GM19025 (cell line): Measurements from ENCODE around the gene STX11.

Experiments
- ATAC-seq: cut with Tn5 transposase; IDR thresholded peaks from one replicate; pipeline ENCODE4 v1.9.1; 2021; ENCODE audit warnings: mild to moderate bottlenecking, low read depth, moderate library complexity; ENCODE audit not compliant: unreplicated experiment

STX11 gene

GRCh38 chr6:144140867-144141266 lies 9.4 kb upstream of the STX11 start:
- ATAC-seq = peak; percentile 78

DNA sequence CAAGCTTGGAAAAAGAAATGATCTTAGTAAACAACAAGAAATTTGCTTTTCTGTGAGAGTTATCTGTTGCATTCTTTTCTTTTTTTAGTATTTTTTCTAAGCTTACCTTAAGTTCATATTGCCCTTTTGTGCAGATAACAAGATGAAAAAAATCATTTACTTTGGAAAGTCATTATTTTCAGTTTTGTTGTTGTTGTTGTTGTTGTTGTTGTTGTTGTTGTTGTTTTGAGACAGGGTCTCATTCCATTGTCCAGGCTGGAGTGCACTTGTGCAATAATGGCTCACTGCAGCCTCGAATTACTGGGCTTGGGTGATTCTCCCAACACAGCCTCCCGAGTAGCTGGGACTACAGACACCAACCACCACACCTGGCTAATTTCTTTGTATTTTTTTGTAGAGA lies 8.8 kb upstream of the STX11 start:
- no peak for ATAC-seq

DNA sequence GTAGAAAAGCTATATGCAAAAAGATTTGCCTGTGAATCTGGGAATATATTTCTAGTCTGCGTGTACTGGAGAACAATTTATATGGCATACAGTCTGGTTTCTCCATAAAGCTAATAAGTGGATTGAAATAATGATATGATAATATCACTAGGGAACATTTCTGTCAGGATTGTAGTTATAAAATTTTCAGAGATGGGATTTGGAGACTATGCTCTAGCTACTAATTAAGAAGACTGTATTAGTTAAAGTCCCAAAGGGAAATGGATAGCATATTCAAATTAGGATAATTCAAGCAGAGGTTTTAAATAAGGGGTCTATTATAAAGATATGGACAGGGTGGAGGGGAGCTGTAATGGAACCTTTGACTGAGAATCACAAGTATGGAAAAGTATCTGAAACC lies 7.2 kb upstream of the STX11 start:
- no peak for ATAC-seq

GRCh38 chr6:144143878-144144277 lies 6.4 kb upstream of the STX11 start:
- no peak for ATAC-seq

DNA sequence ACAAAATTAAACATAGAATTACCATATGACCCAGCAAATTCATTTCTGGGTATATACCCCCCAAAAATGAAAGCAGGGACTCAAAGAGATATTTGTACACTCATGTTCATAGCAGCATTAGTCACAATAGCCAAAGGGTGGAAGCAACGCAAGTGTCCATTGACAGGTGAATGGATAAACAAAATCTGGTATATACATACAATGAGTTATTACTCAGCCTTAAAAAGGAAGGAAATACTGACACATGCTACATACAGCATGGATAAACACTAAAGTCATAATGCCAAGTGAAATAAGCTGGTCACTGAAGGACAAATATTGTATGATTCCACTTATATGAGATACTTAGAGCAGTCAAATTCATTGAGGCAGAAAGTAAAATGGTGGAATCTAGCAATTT lies 5.3 kb upstream of the STX11 start:
- ATAC-seq = no peak

DNA sequence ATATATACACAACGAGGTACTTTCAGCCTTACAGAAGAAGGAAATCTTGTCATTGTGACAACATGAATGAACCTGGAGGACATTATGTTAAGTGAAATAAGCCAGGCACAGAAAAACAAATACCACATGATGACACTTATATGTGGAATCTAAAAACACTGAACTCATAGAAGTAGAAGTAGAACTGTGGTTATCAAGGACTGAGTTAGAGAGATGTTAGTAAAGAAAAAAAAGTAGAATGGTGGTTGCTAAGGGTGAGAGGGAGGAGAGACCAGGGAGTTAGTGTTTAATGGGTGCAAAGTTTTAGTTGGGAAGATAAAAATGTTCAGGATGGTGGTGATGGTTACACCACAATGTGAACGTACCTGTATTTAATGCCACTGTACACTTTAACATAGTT lies 4.8 kb upstream of the STX11 start:
- ATAC-seq = no peak

GRCh38 chr6:144148886-144149285 lies 1.4 kb upstream of the STX11 start:
- no peak for ATAC-seq

- ATAC-seq = no peak
These were observed 791 bp upstream of the STX11 start for GRCh38 chr6:144149558-144149893.

DNA sequence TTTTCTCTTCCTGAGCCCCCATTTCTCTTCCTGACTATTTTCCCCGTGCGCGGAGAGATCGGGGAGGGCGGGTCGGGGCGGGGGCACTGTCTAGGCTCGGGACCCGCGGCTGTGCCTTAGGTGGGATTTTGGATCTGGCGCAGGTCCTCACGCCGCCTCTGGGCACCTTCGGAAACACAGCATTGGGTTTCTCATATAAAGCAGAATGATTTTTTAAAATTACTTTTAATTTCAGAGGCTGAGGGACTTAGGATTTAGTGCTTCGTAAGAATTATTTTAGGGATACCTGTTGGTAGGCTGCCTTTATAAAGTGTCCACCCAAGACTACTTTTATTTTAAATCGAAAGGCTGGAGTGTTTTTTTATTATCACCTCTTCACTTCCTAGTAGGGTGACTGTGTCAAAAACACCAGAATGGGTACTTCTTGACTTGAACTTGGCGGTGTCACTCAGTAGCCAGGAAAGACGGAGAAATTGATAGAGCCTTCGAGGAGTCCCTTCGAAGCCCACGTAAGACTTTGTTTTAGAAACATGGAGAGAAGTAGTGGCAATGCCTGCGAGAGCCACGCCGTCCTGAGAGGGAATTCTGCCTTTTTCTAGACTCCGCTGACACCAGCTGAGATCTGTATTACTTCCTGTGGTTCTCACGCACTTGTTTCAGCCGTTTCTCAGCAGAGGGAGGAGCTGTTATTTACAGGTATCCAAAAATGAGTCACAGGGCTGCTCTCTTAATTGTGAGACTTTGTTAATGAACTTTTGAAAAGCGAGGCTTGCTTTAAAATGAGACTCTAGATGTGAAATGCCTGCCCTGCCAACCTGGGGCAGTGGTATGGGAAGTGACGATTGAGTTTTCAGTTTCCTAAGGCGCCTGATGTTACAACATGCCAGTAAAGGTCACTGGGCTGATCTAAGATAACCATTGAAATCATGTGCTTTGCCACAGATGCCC lies 667 bp downstream of the STX11 start:
- ATAC-seq = peak; percentile 48

DNA sequence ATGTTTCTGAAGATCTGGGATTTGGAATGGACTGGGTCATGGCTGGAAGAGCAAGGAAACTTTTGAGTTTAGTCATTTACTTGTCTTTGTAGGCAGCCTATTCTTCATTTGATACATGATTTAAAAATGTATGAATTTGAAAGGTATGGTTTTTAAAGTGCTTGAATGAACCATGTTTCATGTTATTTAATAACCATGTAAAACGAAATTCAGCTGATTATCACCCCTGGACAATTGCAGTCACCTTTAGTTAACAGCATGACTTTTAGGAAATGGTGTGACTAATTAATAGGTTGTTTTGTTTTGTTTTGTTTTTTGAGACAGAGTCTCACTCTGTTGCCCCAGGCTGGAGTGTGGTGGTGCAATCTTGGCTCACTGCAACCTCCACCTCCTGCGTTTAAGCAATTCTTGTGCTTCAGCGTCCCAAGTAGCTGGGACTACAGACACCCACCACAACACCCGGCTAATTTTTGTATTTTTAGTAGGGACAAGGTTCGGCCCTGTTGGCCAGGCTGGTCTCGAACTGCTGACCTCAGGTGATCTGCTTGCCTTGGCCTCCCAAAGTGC lies 2.1 kb downstream of the STX11 start:
- ATAC-seq = no peak

- ATAC-seq = no peak
These were observed 2.9 kb downstream of the STX11 start for GRCh38 chr6:144153260-144153659.

- no peak for ATAC-seq
These were observed 3.7 kb downstream of the STX11 start for GRCh38 chr6:144153971-144154370.

DNA sequence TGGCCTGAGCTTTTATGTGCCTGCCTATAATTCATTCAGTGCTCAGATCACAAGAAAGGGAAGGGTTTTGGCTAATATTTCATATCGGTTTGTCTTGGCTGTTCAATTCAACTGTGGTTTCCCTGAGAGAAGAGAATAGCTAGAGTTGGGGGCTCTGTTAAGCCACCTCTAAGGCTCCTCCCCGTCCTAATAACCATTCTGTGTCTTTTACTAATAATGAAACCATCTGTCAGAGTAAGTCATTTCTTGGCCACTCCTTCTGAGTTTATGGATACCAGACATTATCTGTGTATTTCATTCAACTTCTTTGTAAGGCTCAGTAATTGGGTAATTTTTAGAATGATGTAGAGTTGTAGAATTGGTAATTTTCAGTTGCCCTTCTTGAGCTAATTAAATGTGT lies 5.2 kb downstream of the STX11 start:
- peak; percentile 43 for ATAC-seq

DNA sequence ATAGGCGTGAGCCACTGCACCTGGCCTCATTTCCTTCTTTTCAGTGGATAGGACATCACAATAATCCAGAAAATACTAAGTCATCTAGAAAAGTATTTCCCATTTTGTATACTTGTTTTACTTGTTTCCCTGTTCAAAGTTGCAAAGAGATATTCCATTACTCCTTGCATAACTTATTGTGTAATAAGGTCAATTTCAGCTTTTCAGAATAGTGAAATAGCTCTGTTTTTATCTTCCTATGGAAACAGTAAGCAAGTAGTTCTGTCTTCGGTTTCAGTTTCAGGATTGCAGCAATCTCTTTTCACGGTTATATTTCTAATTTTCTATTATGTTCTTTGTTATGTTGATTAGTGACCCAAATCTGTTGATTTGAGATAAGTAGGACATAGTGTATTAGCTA lies 6.0 kb downstream of the STX11 start:
- no peak for ATAC-seq

DNA sequence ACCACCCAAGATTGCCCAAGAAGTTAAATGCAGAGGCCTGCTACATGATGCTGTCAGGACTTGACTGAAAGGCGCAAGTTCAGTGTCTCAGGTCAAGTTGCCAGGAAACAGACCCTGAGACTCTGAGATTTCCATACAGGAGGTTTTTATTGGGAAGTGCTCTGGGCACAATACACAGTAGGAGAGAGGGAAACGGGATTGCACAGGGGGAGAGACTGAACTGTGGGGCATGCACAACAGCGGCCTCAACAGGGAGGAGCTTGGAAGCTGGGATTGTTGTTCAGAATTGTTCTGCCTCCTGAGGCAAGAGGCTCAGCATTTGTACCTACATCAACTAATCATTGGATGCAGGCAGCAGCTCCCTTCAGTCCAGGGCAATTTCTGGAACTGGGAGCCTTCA lies 6.7 kb downstream of the STX11 start:
- ATAC-seq = no peak

GRCh38 chr6:144158133-144158532 lies 7.8 kb downstream of the STX11 start:
- no peak for ATAC-seq

DNA sequence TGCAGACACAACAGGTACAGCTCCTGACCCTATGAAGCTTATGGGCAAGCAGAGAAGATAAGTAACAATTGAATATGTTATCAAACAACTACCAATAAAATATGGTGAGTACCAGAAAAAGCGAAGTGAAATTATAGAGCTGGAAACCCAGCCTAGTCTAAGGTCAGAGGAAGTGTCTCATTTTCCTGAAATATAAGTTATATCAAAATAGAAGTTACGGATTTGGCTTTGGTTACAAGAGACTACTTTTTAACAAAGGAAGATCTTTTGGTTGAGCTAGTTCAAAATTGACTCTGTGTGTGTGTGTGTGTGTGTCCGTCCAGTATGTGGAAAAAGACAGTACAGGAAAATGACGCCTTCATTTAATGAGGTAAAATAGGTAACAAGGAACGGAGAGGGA lies 8.9 kb downstream of the STX11 start:
- no peak for ATAC-seq

GRCh38 chr6:144159742-144160141 lies 9.4 kb downstream of the STX11 start:
- no peak for ATAC-seq

DNA sequence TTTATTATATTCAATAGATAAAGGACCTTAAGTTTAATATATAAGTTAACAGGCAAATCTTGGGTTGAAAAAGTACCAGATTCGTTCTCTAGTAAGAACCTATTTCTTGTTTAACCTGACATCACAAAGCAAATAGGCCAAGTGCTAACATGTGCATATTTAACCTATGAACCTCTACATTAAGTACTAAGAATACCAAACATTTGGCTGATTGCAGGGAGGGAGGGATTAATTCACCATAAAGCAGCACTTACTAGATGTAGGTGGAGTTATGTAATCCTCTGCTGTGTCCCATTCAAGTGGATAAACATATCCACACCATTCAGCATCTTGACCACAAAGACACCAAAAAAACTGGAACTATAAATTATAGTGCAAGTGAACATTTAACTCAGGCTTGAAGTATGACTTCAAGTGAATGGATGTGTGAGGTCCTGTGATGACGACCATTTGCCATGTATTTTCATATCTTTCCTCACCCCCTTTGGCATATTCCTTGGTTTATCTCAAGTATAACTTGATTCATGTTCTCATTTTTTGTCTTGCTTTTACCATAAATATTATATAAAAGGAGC lies 10.2 kb downstream of the STX11 start:
- no peak for ATAC-seq

DNA sequence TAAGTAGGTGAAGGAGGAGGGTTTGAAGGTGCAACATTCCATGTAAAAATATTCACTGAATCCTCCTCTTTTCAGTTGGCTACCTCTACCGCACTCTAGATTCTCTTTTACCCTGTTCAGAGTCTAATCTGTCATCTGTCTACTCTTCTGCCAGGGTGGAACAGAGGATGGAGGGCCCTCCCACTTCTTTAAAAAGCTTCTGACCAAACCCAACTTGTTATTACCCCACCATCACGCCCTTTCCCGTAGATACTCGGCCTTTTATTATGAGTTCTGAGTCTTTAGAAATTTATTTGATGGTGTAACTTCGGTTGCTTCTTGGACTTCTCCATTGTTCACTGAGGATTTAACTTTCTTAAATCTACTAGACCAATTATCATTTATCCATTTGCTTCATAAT lies 11.7 kb downstream of the STX11 start:
- ATAC-seq = no peak

- ATAC-seq = no peak
These were observed 12.7 kb downstream of the STX11 start for GRCh38 chr6:144162977-144163376.

DNA sequence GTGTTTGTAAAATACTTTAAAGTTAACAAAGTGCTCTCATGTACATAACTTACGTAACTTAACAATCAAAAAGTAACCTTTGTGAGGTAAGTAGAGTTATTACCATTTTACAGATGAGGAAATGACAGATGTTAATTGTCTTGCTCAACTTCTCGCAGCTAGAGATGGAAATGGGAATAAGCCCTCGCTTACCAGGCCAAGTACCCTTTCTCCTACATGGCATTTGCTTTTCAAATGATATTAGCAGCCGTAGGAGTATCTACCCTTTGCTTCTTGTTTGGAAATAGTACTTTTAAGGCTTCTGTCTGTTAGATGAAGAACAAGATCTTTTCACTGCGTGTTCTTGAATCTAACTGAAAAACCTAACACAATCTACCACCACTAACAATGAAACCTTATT lies 15.5 kb downstream of the STX11 start:
- ATAC-seq = no peak
